ENCODE data around the gene INPP4B. TPM values are rescaled to one million over a fixed set of nuclear protein-coding genes. Genes with fewer than 3 reads are reported as not detected.

The INPP4B gene
- total RNA-seq, 2 donors from 2014 or later: 8.2 to 16.6 TPM

DNA sequence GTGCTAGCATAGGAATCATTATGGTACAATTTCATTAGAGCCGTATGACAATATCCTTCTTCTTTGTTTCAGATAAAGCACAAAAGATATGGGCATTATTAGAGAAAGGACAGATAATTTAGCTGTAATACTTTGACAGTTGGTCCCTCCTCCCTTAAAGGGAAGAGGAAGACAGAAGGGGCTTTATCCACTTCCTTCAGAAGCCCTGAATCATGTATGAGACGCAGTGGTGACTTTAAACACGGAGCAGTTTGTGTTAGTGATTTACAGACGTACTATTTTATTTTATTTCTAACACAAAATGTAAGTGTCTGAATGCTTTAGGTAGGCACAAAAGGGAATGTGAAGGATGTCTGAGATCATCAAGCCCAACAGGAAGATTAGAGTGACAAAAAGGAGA, 742.1 kb downstream of the INPP4B start:
- H3K4me3 ChIP-seq: no peak overlapping the region
- DNase-seq (no peak), ATAC-seq (no peak)
- no peak overlapping the region for H3K27ac ChIP-seq
- H3K27me3 ChIP-seq: no peaks in the 10 kb centered on the region
- whole genome bisulfite sequencing, 2 donors: 76 to 96% methylated on average over 4 of the region's 4 CpGs
- TF ChIP-seq, protein P1, sequence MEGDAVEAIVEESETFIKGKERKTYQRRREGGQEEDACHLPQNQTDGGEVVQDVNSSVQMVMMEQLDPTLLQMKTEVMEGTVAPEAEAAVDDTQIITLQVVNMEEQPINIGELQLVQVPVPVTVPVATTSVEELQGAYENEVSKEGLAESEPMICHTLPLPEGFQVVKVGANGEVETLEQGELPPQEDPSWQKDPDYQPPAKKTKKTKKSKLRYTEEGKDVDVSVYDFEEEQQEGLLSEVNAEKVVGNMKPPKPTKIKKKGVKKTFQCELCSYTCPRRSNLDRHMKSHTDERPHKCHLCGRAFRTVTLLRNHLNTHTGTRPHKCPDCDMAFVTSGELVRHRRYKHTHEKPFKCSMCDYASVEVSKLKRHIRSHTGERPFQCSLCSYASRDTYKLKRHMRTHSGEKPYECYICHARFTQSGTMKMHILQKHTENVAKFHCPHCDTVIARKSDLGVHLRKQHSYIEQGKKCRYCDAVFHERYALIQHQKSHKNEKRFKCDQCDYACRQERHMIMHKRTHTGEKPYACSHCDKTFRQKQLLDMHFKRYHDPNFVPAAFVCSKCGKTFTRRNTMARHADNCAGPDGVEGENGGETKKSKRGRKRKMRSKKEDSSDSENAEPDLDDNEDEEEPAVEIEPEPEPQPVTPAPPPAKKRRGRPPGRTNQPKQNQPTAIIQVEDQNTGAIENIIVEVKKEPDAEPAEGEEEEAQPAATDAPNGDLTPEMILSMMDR (IDR thresholded peaks at IDR 0.05): no peak
- TF ChIP-seq POLR2A (IDR thresholded peaks at IDR 0.05): no peak
- H3K9me3 ChIP-seq: no peaks in the 10 kb centered on the region
- H3K4me1 ChIP-seq: no peaks in the 10 kb centered on the region
- intact Hi-C loops (cut with DNase I): no loop called here
- H3K36me3 ChIP-seq (replicated peaks in 1 of 2; ENCODE audit: insufficient read depth in 1 of 2, low read depth in 2 of 2): no peaks in the 10 kb centered on the region

DNA sequence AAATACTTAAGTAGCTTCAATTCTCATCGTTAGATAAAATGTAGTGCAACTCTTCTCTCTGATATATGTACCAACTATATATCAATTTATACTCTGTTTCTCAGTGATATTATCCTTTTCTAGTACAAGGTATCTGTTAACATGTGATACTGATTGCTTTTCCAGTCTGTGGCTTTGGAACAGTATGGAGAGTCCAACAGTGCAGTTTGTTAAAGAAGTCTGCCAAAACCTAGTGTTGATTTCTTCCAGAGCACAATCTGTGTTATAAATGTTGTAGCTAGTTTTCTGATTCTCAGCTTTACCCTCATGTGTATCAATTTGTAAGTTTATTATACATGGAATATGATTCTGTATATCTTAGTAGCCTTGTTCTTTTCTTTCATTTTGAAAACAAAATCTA, 744.7 kb downstream of the INPP4B start:
- 84 to 91% methylated on average over 1 of the region's 1 CpG for WGBS, 2 donors
- TF ChIP-seq, protein P1 (IDR thresholded peaks at IDR 0.05): no peak
- TF ChIP-seq POLR2A (IDR thresholded peaks at IDR 0.05): no peak
- no peaks in the 10 kb centered on the region for H3K36me3 ChIP-seq (replicated peaks in 1 of 2; ENCODE audit: insufficient read depth in 1 of 2, low read depth in 2 of 2)
- H3K4me3 ChIP-seq: no peak overlapping the region
- H3K27me3 ChIP-seq: no peaks in the 10 kb centered on the region
- intact Hi-C loops (cut with DNase I): no loop called here
- H3K27ac ChIP-seq: no peak overlapping the region
- DNase-seq (no peak), ATAC-seq (no peak)
- no peaks in the 10 kb centered on the region for H3K4me1 ChIP-seq
- no peaks in the 10 kb centered on the region for H3K9me3 ChIP-seq

DNA sequence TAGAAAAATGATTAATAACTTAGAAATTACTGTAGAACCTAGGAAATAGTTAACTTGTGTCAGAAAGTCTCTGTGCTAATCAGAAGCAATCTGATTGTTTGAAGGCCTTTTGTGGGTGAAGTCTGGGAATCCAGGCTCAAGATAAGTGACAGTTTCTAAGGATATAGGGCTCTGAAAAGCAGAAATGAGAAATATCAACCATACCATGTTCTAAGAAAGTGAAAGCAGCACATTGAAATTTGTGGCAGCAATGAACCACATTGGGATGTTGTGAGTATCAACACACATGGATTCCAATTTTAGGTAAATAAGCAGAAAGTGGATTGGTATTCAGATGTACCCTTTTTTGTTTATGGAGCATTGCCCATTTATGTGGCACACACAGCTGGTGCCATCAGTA, 745.2 kb downstream of the INPP4B start:
- Histone ChIP-seq H3K4me3 (no peak overlapping the region), H3K36me3 (replicated peaks in 1 of 2; ENCODE audit: insufficient read depth in 1 of 2, low read depth in 2 of 2) (no peaks in the 10 kb centered on the region), H3K27me3 (no peaks in the 10 kb centered on the region), H3K4me1 (no peaks in the 10 kb centered on the region), H3K27ac (no peak overlapping the region), H3K9me3 (no peaks in the 10 kb centered on the region)
- intact Hi-C loops (cut with DNase I): no loop called here
- ATAC-seq (no peak), DNase-seq (no peak)
- TF ChIP-seq, protein P1 (IDR thresholded peaks at IDR 0.05): no peak
- no peak for TF ChIP-seq POLR2A (IDR thresholded peaks at IDR 0.05)

DNA sequence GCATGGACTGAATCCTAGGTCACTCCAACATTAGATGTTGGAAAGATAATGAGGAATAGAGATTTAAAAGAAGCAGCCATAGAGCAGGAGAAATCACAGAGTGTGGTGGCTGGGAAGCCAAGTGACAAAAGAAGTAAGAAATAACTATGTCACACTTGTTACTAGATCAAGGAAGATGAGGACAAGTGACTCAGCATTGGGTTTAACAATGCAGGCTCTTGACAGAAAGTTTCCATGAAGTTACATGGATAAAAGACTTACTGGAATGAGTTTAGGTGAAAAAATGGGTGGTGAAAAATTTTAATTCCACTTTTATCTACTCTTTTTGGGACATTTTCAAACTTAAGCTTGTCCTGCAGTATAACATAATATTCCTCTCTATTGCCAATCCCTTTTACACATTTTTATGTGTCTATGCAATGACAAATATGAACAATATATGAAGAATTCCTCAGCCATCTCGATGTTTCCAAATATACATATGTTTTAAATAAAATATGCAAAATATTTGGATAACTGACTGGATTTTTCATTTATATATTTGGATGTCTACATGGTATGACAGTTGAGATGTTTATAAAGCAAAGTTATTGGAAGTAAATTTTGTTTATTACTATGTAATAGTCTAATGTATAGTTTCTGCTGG, 747.1 kb downstream of the INPP4B start:
- no peak overlapping the region for H3K4me3 ChIP-seq
- H3K27me3 ChIP-seq: no peaks in the 10 kb centered on the region
- ATAC-seq (no peak), DNase-seq (no peak)
- H3K36me3 ChIP-seq (replicated peaks in 1 of 2; ENCODE audit: insufficient read depth in 1 of 2, low read depth in 2 of 2): no peaks in the 10 kb centered on the region
- no peak overlapping the region for H3K27ac ChIP-seq
- H3K9me3 ChIP-seq: no peaks in the 10 kb centered on the region
- TF ChIP-seq POLR2A (IDR thresholded peaks at IDR 0.05): no peak
- TF ChIP-seq, protein P1 (IDR thresholded peaks at IDR 0.05): no peak
- intact Hi-C loops (cut with DNase I): no loop called here
- WGBS, 2 donors: 67 to 73% methylated on average over 1 of the region's 1 CpG
- H3K4me1 ChIP-seq: no peaks in the 10 kb centered on the region

DNA sequence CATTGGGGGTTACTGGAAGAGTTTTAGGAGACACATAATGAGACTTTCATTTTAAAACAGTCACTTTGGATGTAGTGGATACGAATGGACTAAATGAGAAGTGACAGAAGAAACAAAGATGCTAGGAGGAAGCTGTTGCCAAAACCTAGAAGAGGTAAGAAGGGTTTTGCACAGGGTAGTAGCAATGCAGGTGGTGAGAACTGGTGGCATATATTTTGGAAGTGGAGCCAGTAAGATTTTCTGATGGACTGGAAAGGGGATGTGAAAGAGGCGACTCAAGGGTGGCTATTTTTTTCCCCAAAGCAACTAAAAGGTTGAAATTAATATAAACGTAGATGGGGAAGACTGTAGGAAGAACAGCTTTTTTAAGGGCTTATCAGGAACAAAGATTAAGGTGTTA, 747.7 kb downstream of the INPP4B start:
- intact Hi-C loops (cut with DNase I): no loop called here
- Histone ChIP-seq H3K4me1 (no peaks in the 10 kb centered on the region), H3K36me3 (replicated peaks in 1 of 2; ENCODE audit: insufficient read depth in 1 of 2, low read depth in 2 of 2) (no peaks in the 10 kb centered on the region), H3K27ac (no peak overlapping the region), H3K27me3 (no peaks in the 10 kb centered on the region), H3K4me3 (no peak overlapping the region), H3K9me3 (no peaks in the 10 kb centered on the region)
- 77 to 92% methylated on average over 3 of the region's 3 CpGs for WGBS, 2 donors
- ATAC-seq (no peak), DNase-seq (no peak)
- TF ChIP-seq POLR2A (IDR thresholded peaks at IDR 0.05): no peak
- TF ChIP-seq, protein P1 (IDR thresholded peaks at IDR 0.05): no peak

Data from body of pancreas (tissue), 4 donors.